ENCODE results near the gene ANKS6.

Gene ANKS6

DNA sequence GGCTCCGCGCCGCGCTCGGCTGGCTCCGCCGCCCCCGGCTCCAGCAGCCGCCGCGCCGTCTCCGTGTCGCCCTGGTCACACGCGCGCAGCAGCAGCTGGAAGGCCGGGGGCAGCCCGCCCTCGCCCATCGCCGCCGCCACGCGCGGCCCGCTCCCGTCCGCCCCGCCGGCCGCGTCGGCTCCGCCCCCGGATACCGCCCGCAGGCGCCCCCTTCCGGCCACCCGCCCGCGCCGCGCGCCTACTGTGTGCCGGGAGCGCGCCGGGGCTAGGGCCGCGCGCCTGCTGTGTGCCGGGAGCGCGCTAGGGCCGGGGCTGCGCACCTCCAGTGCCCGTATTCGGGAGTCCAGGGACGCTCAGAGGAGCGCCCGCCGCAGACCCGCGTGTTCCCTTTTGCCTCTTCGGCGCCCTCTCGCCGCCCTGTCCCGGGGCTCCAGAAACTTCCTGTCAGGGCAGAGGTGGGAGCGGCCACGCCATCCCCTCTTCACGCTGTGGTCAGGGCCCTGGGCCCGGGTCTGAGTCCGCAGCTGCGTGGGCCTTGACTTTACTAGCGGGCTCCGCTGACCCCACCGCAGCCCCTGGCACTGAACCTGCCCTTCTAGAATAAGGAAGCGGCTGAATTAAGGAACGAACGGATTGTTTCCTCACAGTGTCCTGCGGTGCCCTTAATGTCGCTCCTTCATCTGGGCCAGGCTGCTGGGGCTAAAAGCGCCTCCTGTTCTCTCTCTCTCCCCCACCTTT, at the start of gene ANKS6:
TSS of gene ANKS6 (minus strand) at position 192 of the 738 bp plus-strand sequence. CDS start at position 128, 64 bp downstream.
- DNase-seq, result peak; percentile 87

DNA sequence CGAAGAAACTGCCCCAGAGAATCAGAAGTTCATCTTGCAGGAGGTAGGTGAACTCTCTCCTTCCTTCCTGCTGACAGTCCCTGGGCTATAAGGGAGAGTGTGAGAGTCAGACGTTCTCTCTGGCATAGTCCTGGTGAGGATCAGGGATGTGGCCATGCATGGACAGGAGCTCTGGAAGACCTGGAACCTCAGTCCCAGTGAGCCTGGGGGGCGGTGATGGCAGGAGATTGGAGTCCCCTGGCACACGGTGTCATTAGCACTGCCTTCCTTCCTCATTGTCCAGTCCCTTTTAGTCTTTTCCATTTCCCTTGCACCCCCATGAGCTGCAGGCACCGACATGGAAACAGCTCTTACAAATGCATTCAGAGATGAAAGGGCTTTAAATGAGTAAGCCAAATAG, 49.7 kb upstream of the ANKS6 start:
- DNase-seq, result no peak

DNA sequence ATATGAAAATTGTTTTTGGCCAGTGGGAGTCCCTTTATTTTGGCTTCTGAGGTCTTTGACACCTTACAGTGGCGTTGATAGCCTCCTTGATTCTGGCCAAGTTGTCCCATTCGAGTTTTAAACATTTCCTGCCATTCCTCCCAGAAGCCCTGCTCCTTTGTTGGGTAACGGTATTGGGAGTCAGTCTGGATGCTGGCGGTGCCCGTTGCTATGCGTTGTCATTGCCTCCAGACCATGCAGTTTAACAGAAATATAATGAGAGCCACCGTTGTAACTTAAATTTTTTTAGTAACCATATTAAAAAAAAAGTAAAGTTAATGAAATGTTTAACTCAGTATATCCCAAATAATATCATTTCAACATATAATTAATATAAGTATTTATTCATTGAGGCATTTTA, 46.2 kb upstream of the ANKS6 start:
- DNase-seq, result no peak

DNA sequence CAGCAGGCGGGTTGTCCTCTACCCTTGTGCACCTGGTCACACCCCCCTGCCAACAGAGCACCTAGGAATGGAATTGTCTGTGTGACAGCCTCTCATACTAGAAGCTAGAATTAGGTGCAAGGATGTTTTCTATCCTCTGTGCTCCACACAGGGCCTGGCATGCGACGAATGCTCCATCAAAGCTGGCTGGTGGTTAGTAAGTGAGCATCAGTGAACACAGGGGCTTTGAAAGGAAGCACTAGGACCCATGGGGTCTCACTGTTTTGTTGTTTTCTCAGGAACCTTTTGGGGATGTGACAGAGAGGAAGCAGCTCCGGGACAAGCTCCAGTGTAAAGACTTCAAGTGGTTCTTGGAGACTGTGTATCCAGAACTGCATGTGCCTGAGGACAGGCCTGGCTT, 43.4 kb upstream of the ANKS6 start:
- DNase-seq, result no peak

DNA sequence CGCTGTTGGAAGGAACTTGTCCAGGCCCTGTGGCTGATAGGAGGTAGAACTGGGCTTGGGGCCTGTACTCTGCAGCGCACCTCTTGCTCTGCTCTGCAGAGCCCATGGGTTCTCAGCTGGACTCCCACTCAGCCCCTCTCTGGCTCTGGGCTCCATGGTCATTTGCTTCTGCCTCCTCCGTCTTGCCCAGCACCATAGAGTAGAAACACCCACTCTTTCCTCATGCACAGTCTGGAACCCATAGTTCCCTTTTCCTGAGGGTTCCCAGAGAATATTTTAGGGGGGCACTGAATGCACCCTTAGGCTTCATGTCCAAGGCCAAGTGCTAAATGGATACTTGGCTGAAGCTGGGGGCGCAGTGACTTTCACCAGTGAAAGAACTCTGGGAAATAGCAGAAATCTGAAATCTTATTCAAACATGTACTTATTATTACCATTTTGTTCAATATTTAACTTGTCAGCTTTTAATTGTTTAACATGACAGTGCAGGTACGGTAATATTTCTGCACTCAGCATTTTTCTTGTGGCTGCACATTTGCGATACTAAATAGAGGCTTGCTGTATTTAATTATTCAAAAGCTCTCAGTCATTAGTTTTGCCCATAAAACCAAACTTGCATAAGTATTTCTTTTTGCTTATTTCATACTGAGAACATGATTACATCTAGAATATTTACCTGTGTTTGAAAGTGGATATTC, 42.7 kb upstream of the ANKS6 start:
- no peak for DNase-seq

DNA sequence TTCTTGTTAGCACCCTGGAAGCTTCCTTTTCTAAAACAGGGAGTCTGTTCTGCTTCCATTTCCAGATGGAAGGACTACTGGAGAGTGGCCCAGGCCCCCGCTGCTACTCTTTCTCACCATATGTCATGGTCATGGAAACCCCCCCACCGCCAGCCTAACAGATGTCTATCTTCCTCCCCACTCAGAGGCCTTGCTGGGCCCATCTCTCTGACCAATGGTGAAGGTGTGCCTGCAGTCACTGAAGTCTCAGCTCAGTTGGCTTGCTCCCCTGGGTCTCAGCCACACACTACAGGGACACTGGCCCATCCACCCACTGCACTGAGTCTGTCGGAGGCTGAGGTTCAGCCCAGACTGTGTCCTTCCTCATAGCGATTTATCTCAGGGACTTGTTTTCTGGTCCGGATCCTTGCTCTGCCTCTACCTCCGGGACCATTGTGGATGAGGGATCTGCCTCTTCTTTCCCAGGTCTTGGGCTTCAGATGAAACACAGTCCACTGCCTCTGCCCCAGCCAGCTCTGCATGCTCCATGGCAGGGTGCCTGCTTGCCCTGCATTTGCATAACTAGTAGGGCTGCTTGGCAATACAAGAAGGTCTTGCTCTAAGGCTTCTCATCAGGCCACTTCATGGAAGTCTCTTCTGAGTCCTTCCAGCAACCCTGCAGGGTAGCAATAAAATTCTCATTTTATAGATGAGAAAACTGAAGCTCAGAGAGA, 42.0 kb upstream of the ANKS6 start:
- DNase-seq, result no peak

DNA sequence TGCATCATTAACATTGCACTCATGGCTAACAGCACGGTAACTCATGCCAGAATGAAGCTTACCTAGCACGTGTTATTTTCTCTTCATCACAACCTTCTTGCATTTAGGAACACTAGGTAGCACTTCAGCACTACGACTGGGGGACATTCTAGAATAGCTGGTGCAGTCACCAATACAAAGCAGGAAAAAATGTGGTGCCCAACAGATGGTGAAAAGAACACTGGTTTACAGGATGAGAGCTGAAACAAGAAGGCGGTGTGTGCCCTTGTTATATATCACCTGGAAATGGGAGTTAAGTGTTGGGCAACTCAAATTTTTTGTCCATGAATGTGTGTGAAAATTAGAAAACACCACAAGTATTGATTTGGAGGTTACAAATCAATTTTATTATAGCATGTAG, 41.2 kb upstream of the ANKS6 start:
- DNase-seq, result no peak

DNA sequence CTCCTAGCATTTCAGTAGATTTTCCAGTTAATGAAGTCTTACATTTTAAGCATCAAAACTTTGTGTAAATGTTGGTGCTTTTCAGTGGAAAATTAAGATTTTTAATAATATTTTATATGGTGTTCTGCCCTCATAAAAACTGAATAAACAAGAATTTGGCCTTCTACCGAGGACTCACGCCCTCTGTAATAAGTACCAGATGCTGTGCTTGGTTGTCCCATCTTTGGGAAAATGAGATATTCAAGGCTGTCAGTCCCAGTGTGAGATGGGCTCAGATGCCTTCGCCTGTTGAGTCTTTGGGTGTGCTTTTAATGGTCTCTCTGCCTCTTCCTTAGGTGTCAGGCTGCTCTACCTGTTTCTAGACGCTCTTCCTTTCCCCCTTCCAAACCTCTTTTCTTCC, 39.9 kb upstream of the ANKS6 start:
- no peak for DNase-seq

DNA sequence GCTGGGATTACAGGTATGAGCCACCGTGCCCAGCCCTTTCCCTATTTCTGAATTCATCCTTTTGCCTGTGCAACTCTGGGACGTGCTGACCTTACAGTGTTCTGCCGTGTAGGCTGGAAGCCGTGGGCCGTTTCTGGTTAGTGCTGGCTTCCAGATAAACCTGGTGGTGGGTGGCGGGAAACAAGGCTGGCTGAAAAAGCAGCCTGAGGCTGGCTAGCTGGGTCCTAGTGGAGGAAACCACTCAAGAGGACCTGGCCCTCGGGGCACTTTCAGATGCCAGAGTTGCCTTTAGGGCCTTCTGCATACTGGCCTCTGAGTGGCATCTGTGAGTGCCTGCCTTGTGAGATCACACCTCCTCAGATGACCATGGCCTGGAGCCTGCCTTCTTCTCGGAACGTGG, 38.0 kb upstream of the ANKS6 start:
- no peak for DNase-seq

DNA sequence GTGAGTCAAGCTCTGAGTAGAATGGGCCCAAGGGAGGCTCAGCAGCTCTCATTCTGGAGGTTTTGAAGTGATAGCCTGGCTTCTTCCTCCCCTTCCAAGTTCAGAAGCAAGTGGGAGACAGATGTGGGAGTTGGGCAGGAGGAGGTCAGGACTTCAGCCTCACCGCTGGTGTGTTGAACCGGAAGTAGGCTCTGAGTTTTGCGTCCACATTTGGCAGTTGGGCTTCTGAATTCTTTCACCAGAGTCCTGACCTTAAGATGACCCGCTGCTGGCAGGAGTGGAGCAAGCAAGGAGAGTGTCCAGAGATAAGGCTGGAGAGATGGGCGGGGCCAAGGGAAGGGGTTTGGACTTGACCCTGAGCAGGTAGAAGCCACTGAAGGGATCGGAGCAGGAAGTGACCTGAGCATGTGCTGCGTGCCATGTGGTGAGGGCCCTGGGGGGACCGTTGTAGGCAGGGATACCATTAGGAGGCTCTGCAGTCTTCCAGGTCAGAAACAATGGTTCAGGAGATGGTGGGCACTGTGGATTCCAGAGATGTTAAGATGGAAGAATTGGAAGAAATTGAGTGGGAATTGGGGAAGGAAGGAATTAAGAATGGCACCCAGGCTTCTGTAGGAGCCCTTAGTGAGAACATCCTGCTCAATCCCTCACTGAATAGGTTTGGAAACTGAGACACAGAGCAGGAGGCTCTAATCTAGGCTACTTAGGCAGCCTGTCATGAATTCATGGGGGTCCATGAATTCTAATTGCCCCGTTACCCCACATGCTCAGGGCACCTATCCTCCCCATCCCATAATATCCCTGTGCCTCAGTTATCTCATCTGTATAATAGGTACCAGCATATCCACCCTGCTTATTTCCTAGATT, 37.0 kb upstream of the ANKS6 start:
- no peak for DNase-seq

DNA sequence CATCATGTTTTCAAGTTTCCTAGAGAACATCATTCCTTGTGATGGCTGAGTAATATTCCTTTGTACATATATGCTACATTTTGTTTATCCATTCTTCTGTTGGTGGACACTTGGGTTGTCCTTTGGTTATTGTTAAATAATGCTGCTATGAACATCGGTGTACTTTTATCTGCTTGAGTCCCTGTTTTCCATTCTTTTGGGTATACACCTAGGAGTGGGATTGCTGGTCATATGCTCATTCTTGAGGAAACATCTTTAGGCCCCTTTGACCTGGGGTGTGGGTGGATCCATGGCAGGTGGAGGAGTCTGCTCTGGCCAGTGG, 36.4 kb upstream of the ANKS6 start:
- no peak for DNase-seq

DNA sequence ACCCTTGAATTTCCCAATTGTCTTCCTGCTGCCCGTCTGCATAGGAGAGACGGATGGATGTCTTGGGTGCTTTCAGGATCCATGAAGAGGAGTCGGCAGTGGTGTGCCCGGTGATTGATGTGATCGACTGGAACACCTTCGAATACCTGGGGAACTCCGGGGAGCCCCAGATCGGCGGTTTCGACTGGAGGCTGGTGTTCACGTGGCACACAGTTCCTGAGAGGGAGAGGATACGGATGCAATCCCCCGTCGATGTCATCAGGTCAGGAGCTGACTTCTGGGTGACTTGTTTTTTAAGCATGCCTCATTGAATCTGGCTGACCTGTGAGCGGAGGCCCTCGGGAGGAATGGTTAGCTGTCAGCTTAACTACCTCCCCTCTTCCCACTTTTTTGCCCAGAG, 35.3 kb upstream of the ANKS6 start:
- DNase-seq, result no peak

DNA sequence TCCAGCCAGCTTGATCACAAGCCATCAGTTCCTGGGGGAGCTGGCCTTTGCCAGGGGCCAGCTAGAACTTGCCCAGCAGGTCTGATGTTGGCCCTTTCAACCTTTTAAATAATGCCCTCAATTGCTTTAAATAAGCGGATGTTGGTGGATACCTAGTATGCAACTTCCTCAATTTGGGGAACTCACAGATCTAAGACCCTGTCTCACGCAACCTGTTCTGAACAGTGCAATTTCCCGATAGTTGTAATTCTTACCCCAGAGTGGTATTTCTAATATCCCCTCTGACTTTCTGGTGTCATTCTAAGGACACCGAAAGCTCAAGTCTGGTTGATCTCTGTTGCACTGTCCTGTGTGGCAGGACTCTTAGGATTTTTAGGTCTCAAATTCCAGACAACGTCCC, 34.2 kb upstream of the ANKS6 start:
- no peak for DNase-seq

DNA sequence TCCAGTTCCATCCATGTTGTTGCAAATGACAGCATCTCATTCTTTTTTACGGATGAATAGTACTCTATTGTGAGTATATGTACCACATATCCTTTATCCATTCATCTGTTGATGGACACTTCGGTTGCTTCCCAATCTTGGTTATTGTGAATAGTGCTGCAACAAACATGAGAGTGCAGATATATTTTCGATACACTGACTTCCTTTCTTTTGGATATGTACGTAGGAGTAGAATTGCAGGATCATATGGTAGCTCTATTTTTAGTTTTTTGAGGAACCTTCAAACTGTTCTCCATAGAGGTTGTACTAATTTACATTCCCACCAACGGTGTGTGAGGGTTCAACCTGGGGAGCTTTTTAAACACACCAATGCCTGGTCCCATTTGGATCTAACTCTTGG, 33.4 kb upstream of the ANKS6 start:
- no peak for DNase-seq

DNA sequence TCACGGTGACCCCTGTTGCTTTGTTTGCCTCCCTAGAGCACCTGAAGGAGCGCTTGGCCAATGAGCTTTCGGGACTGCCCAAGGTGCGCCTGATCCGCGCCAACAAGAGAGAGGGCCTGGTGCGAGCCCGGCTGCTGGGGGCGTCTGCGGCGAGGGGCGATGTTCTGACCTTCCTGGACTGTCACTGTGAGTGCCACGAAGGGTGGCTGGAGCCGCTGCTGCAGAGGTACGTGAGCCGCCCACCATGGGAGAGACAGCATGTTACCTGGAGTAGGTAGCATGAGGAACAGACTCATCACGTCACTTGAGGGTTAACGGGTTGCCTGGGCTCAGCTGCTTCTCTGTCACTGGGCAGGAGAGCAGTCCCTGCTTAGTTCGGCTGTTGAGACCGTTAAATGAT, 30.4 kb upstream of the ANKS6 start:
- DNase-seq, result no peak

DNA sequence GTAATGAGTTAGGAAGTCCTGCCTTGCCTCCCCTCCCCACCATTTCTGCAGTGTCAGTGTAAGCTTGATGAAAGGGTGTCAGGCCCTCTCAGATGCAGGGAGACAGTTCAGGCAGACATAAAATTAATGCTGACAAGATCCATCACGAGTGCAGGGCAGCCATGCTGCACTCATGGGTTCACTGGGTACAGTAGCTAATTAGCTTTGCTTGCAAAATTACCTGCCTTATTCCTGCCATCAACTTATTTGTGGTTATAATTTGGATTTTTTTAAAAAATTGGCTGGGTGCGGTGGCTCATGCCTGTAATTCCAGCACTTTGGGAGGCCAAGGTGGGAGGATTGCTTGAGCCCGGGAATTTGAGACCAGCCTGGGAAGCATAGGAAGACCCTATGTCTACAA, 29.1 kb upstream of the ANKS6 start:
- no peak for DNase-seq

DNA sequence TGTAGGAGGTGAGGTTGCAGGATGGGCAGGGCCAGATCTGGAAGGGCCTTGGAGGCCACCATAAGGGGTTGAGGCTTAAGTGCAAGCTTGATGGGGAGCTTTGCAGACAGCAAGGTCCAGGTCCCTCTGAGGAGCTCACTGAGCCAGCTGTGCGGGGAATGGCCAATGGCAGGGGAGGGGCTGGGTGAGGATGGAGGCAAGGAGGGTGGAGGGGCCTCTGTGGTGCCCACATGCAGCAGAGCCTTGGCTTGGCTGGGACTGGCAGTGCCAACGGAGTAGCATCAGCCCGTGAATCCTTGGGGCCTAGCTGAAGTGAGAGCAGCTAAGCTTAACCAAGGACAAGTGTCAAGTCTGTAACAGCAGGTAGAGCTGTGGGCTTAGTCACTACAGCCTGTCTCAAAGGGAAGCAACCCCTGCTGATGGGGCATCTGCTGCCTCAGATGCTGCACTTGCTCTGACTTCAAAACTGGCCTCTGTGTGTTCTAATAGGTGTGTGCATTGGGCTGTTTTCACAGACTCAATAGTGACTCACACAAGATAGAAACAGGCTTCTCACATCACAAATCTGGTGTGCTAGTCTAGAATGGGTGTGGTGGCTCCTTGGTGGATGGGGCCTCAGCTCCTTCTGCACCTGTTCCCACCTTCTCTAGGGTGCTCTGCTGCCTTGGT, 27.4 kb upstream of the ANKS6 start:
- DNase-seq, result no peak

DNA sequence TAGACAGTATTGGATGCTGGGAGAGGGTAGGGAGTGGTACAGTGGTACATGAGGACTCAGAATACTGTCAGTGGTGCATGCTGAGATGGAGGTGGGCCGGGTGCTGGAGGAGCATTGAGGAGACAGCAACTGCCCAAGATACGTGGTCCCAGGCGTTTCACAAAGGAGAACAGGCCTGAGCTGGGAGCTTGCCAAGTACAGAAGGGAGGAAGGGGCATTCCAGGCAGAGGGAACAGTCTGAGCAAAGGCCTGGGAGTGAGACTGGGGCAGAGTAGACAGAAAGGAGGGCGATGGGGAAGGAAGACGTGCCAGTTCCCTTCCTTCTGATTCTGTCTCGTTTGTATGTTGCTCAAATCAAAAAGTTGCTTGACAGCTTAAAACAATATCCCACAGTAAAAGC, 26.3 kb upstream of the ANKS6 start:
- no peak for DNase-seq

DNA sequence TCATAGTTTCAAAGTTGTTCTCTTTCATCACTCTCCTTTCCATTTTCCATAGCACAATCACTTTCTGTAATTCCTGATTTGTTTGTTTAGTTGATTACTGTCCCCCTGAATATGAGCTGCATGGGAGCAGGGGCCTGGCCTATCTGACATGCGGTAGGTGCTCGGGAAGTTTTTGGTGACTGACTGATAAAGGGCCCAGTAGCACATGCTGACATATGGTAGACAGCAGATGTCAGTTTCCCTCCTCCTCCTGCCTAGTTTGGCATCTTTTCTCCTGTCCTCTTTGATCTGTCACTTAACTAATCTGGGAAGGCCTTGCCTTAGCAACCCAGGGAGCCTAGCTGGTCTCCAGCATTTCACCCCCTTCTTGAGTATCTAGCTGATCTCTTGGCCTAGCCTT, 25.5 kb upstream of the ANKS6 start:
- DNase-seq, result no peak

DNA sequence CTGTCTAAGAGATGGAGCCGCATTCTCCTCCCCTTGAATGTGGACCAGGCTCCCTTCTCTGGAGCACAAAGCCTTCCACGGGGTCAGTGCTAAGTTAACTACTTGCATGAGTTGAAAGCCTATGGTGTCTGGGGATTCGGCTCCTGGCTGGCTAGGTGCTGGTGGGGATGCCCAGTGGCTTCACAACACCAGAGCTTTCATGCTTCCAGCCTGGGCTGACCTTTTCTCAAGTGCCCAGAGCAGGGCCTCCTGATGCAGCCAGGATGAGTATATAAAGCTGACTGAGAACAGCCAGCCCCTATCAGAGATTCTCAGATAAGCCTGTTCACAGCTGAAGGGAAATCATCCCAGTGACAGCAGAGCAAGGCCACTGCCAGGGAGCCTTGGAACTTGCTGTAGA, 22.9 kb upstream of the ANKS6 start:
- no peak for DNase-seq

DNA sequence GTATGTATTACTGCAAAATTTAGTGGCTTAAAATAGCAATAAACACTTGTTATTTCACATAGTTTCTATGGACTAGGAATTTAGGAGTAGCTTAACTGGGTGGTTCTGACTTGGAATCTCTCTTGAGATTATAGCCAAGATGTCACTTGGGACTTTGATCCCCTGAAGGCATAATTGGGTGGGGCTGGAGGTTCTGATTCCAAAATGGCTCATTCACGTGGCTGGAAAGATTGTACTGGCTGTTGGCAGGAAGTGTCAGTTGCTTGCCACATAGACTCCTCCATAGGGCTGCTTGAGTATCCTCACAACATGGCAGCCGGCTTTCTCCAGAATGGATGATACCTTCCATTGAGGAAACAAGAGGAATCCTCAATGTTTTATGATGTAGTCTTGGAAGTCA, 22.4 kb upstream of the ANKS6 start:
- DNase-seq, result no peak

DNA sequence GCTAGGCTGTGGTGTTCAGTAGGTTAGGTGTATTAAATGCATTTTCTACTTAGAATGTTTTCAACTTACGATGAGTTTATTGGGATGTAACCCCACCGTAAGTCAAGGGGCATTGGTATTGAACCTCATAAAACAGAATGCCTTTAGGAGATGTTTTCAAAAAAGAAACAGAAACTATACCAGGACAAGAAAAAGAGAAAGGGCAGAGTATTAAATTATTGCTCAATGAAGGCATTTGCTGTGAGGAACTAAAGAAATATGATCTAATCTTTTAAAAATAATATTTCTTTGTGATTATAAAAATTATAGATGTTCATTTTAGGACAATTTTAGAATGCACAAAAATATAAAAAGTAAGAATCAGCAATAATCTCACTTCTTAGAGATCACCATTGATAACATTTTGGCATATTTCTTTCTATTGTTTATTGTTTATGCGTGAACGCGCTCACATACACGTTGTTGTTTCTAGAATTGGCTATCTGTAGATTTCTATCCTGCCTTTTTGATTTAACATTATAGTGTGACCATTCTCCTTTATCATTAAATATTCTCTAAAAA, 19.1 kb upstream of the ANKS6 start:
- no peak for DNase-seq

All from CD4-positive, alpha-beta T cell treated with Interleukin-10 for 1 hour (primary cell).